ENCODE measurements around the gene MMRN2.
"Not testable (repeated sequence)": the region's sequence is repeated elsewhere in the genome, so short reads cannot be mapped to it uniquely, and the experiment has no call there.

The MMRN2 gene

DNA sequence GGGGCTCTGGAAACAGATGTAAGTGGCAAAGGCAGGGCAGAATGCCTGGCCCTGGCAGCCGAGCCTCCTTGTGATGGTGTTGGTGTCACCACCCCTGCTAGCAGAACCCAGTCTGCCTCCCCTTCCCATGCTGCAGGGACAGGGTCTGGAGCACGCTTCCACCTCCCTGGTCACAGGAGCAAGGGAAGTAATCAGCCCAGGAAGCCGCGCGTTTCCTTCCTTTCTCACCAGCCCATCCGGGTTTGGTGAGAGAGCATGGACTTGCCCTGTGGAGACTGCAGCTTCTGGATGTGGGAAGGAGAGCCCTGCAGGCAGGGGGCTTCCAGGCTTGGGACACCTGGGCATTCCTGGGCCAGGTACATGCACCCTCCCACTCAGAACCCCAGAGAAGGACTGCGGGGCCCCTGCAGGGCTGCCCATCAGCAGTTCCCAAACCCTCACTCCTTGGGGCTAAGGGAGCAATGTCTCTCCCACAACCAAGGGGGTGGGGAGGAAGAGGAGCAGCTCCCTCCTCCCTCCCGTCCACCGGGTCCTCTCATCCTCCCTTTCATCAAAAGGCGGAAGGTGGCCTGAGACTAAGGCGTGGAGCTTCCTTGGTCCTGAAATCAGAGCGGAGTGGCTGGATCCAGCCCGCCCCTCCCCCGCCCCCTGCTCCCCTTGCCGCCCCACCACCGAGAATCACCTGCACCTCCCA is 1.8 kb downstream of the MMRN2 start:
- DNase-seq: no peak

DNA sequence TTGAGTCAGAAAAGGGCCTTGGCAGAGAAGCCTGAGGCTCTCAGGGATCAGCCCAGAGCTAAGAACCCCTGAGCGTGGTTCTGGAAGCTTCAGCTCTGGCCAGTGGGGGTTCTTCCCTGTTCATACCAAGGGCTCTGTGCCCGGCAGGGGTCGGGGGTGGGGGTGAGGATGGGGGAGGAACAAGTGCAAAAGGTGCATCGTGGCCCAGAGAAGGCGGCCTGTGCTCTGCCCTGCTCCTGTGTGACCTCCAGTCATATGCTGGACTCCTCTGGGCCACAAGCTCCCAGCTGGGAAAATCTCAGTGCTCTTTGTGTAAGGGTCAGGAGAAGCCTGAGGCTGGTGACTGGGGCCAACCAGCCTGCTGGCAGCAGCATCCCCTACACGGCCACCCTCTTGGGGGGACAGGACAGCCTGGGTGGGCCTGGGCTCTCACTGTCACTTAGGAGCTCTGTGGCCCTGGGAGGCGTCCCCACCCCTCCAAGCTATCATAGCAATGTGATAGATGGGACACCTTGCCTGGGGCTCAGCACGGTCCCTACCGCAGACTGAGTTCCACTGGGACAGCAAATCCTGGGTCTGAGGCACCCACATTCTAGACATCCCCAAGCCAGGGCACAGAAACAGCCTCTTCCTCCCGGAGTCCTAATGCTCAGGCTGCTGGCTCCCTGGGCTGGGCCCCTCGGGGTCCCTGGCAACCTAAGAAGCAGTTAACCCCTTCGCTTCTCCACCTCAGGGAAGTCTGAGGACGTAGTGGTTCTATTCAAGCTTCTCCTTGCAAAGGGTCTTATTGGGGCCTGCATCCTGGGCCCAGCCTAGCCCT is 2.5 kb downstream of the MMRN2 start:
- DNase-seq: no peak

- DNase-seq: no peak
Measured at GRCh38 chr10:86953747-86954680, 3.4 kb downstream of the MMRN2 start.

- not testable (repeated sequence) for DNase-seq
Measured at GRCh38 chr10:86952697-86953096, 4.7 kb downstream of the MMRN2 start.

GRCh38 chr10:86952106-86952505 is 5.3 kb downstream of the MMRN2 start:
- no peak for DNase-seq

DNA sequence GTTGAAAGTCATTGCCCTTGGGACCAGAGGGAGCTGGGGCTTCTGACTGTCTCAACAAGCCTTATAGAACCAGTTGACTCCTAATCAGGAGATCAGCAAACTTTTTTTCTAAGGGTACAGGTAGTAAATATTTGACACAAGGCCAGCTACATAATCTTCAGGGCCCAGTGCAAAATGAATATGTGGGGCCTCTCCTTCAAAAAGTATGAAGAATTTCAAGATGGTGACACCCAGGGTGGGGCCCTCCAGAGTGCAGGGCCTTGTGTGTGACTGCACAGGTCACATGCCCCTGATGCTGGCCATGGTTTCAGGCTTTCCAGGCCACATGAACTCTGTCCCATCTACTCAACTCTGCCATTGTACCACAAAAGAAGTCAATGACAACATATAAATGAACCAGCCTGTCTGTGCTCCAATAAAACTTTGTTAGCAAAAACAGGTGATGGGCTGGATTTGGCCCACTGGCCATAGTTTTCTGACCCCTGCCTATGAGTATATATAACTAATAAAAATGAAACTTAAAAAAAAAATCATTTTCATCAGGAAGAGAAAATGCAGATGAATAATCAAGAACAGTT is 6.1 kb downstream of the MMRN2 start:
- no peak for DNase-seq

GRCh38 chr10:86950349-86950748 is 7.1 kb downstream of the MMRN2 start:
- DNase-seq: no peak

DNA sequence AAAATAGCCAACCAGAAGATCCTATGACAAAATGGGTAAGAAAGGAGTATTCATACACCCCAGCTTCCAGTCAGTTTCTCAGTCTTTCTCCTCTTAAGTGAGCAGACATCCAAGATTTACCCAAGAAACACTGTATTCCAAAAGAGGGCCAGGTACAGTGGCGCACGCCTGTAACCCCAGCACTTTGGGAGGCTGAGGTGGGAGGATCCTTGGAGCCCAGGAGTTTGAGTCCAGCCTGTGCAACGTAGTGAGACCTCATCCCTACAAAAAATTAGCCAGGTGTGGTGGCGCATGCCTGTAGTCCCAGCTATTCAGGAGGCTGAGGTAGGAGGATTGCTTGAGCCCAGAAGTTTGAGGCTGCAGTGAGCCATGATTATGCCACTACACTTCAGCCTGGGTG is 9.6 kb downstream of the MMRN2 start:
- DNase-seq: not testable (repeated sequence)

- DNase-seq: no peak
Measured at GRCh38 chr10:86946213-86947155, 10.9 kb downstream of the MMRN2 start.

DNA sequence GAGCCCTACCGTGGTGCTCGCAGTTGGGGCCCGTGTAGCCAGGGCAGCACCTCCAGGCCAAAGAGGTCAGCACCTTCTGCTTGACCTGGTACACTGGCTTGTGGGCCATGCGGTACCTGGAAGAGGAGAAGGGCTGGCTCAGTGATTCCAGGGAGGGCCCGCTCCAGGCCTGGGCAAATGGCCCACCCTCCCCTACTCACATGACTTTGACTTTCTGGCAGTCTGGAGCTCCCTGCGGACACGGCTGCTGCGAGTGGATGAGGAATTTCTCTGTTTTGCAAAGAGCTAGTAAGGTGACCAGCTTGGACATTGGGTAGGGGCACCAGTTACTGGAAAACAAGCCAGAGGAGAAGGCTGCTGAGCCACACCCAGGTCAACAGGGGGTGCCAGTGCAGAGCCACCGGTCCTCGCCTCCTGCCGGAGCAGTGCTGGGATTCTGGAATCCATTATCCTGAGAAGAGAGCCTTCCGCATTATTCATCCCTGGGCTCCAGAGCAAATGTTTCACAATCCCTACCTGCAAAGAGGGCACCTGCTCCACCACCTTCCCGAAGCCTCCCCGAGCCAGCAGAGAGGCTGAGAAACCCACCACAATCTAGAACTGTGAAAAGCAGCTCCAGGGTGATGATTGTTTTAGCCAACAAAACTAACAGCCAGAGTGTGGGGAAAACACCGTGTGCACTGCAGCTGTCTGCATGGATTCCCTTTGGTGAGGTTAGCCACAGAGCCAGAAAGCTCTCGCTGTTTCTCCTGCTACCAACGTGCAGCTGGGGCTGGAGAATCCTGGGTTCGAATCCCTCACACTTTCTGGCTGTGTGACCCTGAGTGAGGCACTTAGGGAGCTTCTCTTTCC is 11.8 kb downstream of the MMRN2 start:
- DNase-seq: no peak

- no peak for DNase-seq
Measured at GRCh38 chr10:86944907-86945306, 12.5 kb downstream of the MMRN2 start.

GRCh38 chr10:86944471-86944870 is 12.9 kb downstream of the MMRN2 start:
- no peak for DNase-seq

GRCh38 chr10:86944031-86944419 is 13.4 kb downstream of the MMRN2 start:
- no peak for DNase-seq

- DNase-seq: no peak
Measured at GRCh38 chr10:86943316-86944030, 13.9 kb downstream of the MMRN2 start.

- no peak for DNase-seq
Measured at GRCh38 chr10:86942441-86943315, 14.7 kb downstream of the MMRN2 start.

- no peak for DNase-seq
Measured at GRCh38 chr10:86941991-86942421, 15.4 kb downstream of the MMRN2 start.

DNA sequence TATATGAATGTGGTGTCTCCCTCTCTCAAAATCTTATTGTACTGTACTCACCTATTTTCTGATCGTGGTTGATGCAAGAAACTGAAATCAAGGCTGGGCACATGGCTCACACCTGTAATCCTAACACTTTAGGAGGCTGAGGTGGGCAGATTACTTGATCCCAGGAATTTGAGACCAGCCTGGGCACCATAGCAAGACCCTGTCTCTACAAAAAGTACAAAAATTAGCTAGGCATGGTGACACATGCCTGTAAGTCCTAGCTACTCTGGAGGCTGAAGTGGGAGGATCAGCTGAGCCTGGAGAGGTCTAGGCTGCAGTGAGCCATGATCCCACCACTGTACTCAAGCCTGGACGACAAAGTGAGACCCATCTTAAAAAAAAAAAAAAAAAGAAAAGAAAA is 16.0 kb downstream of the MMRN2 start:
- DNase-seq: no peak

DNA sequence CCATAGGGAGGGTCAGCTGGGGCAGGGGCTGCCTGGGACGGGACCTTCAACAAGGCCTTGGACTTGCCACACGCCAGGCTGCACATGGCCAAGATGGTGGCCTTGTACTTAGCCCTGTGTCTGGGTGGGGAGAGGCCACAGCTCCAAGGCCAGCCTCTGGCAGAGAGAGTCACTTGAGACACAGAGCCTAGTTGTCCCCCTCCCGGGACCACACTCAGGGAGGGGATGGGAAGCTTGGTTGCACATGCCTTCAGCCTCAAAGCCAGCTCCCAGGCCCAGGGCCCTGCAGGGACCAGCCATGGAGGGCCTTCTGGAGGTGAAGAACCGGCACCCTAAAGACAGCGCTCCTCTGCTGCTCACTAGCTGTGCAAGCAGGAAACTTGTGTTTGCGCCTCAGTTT is 16.7 kb downstream of the MMRN2 start:
- no peak for DNase-seq

DNA sequence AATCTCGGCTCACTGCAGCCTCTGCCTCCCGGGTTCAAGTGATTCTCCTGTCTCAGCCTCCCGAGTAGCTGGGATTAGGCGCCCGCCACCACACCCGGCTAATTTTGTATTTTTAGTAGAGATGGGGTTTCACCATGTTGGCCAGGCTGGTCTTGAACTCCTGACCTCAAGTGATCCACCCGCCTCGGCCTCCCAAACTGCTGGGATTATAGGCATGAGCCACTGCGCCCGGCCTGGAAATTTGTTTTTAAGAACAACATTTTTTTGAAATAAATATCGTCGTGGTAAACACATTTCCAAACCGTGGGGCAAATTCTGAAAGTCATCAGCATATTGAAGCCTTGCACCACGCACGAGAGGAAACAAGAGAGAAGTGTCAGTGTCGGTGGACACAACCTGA is 17.3 kb downstream of the MMRN2 start:
- DNase-seq: not testable (repeated sequence)

All from SIG-M5 (cell line).